Breast epithelium (tissue), 3 donors: ENCODE measurements around the gene AIG1.

ENCODE experiments used
- CTCF ChIP-seq, 3 donors: fragments of 450-650 bp; IDR thresholded peaks; one replicate each; pipeline ENCODE4 v1.5.1; 2016 to 2017; ENCODE audit warnings: antibody characterized with exemption in 3 of 3, mild to moderate bottlenecking in 3 of 3, moderate library complexity in 3 of 3
- POLR2AphosphoS5 ChIP-seq, 3 donors: sonication (generic); formaldehyde crosslinking; IDR thresholded peaks; one replicate each; pipeline ENCODE4 v1.6.1; 2017; ENCODE audit warnings: antibody characterized with exemption in 3 of 3

- TF ChIP-seq CTCF (IDR thresholded peaks at IDR 0.05) = no peak
- TF ChIP-seq POLR2AphosphoS5 (IDR thresholded peaks at IDR 0.05) = no peak
Measured at GRCh38 chr6:143107440-143107839, 46.8 kb downstream of the AIG1 start.
